ENCODE results near the gene NDUFV3.
A peak's percentile ranks its signal among the peaks of the same experiment; 100 is the strongest.
"Not testable (repeated sequence)": the region's sequence is repeated elsewhere in the genome, so short reads cannot be mapped to it uniquely, and the experiment has no call there.

NDUFV3 gene

GRCh38 chr21:42892931-42893755, at the start of gene NDUFV3:
Gene NDUFV3 (plus strand): TSS chr21:42893309. CDS start chr21:42893334, 25 bp downstream.
- H3K4me3 ChIP-seq: peak within 1 kb of the TSS; percentile 83
- H3K36me3 ChIP-seq (ENCODE audit: insufficient read depth, low read length): peaks cover 10% of the 10 kb centered on the region
- peak within 1 kb of the TSS; percentile 80 for H3K27ac ChIP-seq
- H3K9ac ChIP-seq (ENCODE audit: insufficient read length): peak within 1 kb of the TSS; percentile 95
- TF ChIP-seq POLR2AphosphoS5 (IDR thresholded peaks at IDR 0.05; ENCODE audit: borderline replicate concordance, low read depth, low read length) (peak; percentile 96), FOXP2 (optimal IDR thresholded peaks at IDR 0.05; ENCODE audit: control extremely low read depth, extremely low read length, insufficient read depth) (no peak), EZH2 (IDR thresholded peaks at IDR 0.05) (no peak)
- DNase-seq (ENCODE audit: low read depth, low spot score): peak; percentile 80
- no peaks in the 10 kb centered on the region for H3K9me3 ChIP-seq (ENCODE audit: low read depth, low read length)

GRCh38 chr21:42844411-42845113, 48.5 kb upstream of the NDUFV3 start:
- no peak for TF ChIP-seq POLR2AphosphoS5 (IDR thresholded peaks at IDR 0.05; ENCODE audit: borderline replicate concordance, low read depth, low read length)
- TF ChIP-seq FOXP2 (optimal IDR thresholded peaks at IDR 0.05; ENCODE audit: control extremely low read depth, extremely low read length, insufficient read depth): no peak
- TF ChIP-seq EZH2 (IDR thresholded peaks at IDR 0.05): no peak
- Histone ChIP-seq H3K9me3 (ENCODE audit: low read depth, low read length) (no peaks in the 10 kb centered on the region), H3K4me3 (no peak overlapping the region), H3K27ac (no peak overlapping the region), H3K9ac (ENCODE audit: insufficient read length) (no peak overlapping the region), H3K36me3 (ENCODE audit: insufficient read depth, low read length) (peaks cover 72% of the 10 kb centered on the region)
- no peak for DNase-seq (ENCODE audit: low read depth, low spot score)

GRCh38 chr21:42845296-42845965, 47.7 kb upstream of the NDUFV3 start:
- no peak overlapping the region for H3K4me3 ChIP-seq
- H3K27ac ChIP-seq: no peak overlapping the region
- no peak for TF ChIP-seq POLR2AphosphoS5 (IDR thresholded peaks at IDR 0.05; ENCODE audit: borderline replicate concordance, low read depth, low read length)
- no peak for TF ChIP-seq FOXP2 (optimal IDR thresholded peaks at IDR 0.05; ENCODE audit: control extremely low read depth, extremely low read length, insufficient read depth)
- no peak for TF ChIP-seq EZH2 (IDR thresholded peaks at IDR 0.05)
- peaks cover 76% of the 10 kb centered on the region for H3K36me3 ChIP-seq (ENCODE audit: insufficient read depth, low read length)
- no peak overlapping the region for H3K9ac ChIP-seq (ENCODE audit: insufficient read length)
- DNase-seq (ENCODE audit: low read depth, low spot score): no peak
- H3K9me3 ChIP-seq (ENCODE audit: low read depth, low read length): no peaks in the 10 kb centered on the region

DNA sequence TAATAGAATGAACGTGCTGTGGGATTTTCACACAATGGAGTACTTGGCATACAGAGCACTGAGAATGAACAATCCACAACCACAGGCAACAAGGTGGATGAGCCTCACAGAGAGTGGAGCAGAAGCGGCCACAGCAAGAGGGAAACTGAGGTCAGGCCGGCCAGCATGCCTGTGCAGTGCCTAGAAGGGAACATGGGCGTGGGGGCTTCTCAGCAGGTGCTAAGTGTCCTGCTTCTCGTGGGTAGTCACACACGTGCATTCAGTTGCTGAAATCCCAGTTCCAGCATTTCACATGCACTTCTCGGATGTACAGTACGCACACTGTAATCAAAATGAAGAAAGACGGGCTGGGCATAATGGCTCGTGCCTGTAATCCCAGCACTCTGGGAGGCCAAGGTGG, 46.9 kb upstream of the NDUFV3 start:
- TF ChIP-seq EZH2 (IDR thresholded peaks at IDR 0.05) (no peak), FOXP2 (optimal IDR thresholded peaks at IDR 0.05; ENCODE audit: control extremely low read depth, extremely low read length, insufficient read depth) (no peak), POLR2AphosphoS5 (IDR thresholded peaks at IDR 0.05; ENCODE audit: borderline replicate concordance, low read depth, low read length) (no peak)

GRCh38 chr21:42847051-42847707, 45.9 kb upstream of the NDUFV3 start:
- no peak overlapping the region for H3K4me3 ChIP-seq
- TF ChIP-seq EZH2 (IDR thresholded peaks at IDR 0.05) (no peak), POLR2AphosphoS5 (IDR thresholded peaks at IDR 0.05; ENCODE audit: borderline replicate concordance, low read depth, low read length) (no peak), FOXP2 (optimal IDR thresholded peaks at IDR 0.05; ENCODE audit: control extremely low read depth, extremely low read length, insufficient read depth) (no peak)
- DNase-seq (ENCODE audit: low read depth, low spot score): no peak
- H3K36me3 ChIP-seq (ENCODE audit: insufficient read depth, low read length): peaks cover 80% of the 10 kb centered on the region
- no peaks in the 10 kb centered on the region for H3K9me3 ChIP-seq (ENCODE audit: low read depth, low read length)
- no peak overlapping the region for H3K27ac ChIP-seq
- no peak overlapping the region for H3K9ac ChIP-seq (ENCODE audit: insufficient read length)

More for the DNA sequence above, 46.9 kb upstream of the NDUFV3 start:
- Histone ChIP-seq H3K9ac (ENCODE audit: insufficient read length) (no peak overlapping the region), H3K36me3 (ENCODE audit: insufficient read depth, low read length) (peaks cover 76% of the 10 kb centered on the region), H3K27ac (no peak overlapping the region), H3K4me3 (no peak overlapping the region), H3K9me3 (ENCODE audit: low read depth, low read length) (no peaks in the 10 kb centered on the region)
- no peak for DNase-seq (ENCODE audit: low read depth, low spot score)

GRCh38 chr21:42847726-42848125, 45.4 kb upstream of the NDUFV3 start:
- no peaks in the 10 kb centered on the region for H3K9me3 ChIP-seq (ENCODE audit: low read depth, low read length)
- no peak for TF ChIP-seq FOXP2 (optimal IDR thresholded peaks at IDR 0.05; ENCODE audit: control extremely low read depth, extremely low read length, insufficient read depth)
- no peak for TF ChIP-seq EZH2 (IDR thresholded peaks at IDR 0.05)
- no peak for TF ChIP-seq POLR2AphosphoS5 (IDR thresholded peaks at IDR 0.05; ENCODE audit: borderline replicate concordance, low read depth, low read length)

GRCh38 chr21:42848144-42848931, 44.8 kb upstream of the NDUFV3 start:
- H3K4me3 ChIP-seq: not testable (repeated sequence)
- H3K36me3 ChIP-seq (ENCODE audit: insufficient read depth, low read length): peaks cover 80% of the 10 kb centered on the region

More at GRCh38 chr21:42847726-42848125, 45.4 kb upstream of the NDUFV3 start:
- H3K27ac ChIP-seq: no peak overlapping the region
- no peak for DNase-seq (ENCODE audit: low read depth, low spot score)
- H3K4me3 ChIP-seq: no peak overlapping the region
- H3K36me3 ChIP-seq (ENCODE audit: insufficient read depth, low read length): peaks cover 77% of the 10 kb centered on the region
- H3K9ac ChIP-seq (ENCODE audit: insufficient read length): no peak overlapping the region

More at GRCh38 chr21:42848144-42848931, 44.8 kb upstream of the NDUFV3 start:
- not testable (repeated sequence) for DNase-seq (ENCODE audit: low read depth, low spot score); H3K9me3 ChIP-seq (ENCODE audit: low read depth, low read length); H3K27ac ChIP-seq; H3K9ac ChIP-seq (ENCODE audit: insufficient read length)

Data from SK-N-MC (cell line).